Ecto neural progenitor cell (in vitro differentiated cells): ENCODE data around the gene CFAP43.
A peak's percentile ranks its signal among the peaks of the same experiment; 100 is the strongest.
"Not testable (repeated sequence)": the region's sequence is repeated elsewhere in the genome, so short reads cannot be mapped to it uniquely, and the experiment has no call there.

Source experiments
- DNase-seq: peaks from one replicate; pipeline ENCODE4 v3.0.0-alpha.2; 2018; ENCODE audit warnings: low spot score

The CFAP43 gene

GRCh38 chr10:104258209-104258608, 26.0 kb upstream of the CFAP43 start:
- no peak for DNase-seq

DNA sequence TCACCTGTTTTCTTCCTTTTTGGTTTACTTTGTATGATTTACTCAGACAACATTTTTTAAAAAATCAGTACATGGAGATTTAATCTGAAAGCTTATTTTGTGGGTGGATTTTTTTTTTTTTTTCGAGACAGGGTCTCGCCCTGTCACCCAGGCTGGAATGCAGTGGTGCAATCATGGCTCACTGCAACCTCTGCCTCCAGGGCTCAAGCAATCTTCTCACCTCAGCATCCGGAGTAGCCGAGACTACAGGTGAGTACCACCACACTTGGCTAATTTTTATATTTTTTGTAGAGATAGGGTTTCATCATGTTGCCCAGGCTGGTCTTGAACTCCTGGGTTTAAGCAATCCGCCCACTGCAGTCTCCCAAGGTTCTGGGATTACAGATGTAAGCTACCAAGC, 25.1 kb upstream of the CFAP43 start:
- DNase-seq = no peak

GRCh38 chr10:104256335-104256961, 24.3 kb upstream of the CFAP43 start:
- DNase-seq = no peak

DNA sequence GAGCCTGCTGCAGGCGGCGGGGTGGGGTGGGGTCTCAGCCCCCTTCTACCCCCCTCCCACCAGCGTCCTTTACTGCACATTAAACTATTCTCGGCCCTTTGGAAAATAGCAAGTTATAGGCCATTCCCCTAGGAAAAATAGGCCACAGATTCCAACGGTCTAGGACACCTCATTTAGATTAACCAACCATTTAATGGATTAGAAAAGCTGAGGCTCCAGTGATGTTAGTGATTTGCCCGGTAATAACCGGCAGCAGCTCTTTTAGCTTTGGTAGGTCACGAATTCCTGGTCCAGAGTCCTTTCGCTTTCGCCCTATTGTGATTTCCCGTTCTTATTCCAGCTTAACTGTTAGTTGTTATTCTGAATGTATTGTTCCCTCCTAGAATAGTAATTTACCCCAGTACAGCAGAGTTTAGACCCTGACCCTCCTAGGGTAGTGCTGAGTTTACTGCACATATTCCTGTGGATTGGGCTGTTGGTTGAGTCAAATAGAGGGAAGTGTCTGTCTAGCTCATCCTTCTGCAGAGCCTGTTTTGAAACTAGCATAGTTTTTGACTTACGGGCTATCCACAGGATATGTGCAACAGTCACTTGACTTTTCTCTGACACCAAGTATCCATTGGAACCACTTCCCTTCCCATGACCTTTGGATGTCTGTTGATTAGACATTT, 23.3 kb upstream of the CFAP43 start:
- DNase-seq = no peak

DNA sequence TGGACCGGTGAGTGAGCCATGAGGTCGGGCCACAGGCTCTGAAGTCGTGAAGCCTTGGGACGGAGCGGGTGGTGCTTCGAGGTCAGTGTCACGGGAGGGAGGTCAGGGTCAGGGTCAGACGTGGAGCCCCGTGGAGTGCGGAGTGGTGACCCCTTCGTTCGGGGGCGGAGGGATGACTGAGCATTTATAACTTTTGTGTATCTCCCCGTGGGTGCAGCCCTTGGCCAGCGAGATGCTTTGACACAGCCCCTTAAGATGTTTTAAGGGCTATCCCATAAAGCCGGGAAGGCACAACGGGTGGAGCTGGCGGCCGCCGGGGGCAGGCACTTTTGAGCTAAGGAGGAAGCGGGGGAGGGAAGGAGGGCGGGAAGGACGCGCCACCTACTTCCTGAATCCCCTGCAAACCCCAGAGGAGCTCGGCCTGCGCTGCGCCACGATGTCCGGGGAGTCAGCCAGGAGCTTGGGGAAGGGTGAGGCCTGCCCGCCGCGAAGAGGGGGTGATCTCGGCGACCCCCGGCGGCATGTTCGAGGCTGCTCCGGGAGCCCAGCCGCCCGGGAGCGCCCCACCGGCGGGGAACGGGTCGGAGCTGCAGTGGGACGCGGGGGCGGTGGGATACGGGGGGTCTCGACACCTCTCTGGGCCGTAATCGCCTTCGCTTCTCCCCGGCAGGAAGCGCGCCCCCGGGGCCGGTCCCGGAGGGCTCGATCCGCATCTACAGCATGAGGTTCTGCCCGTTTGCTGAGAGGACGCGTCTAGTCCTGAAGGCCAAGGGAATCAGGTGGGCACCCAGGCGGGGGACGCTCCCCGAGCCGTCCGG, 22.5 kb upstream of the CFAP43 start, which contains the start of gene GSTO1:
Gene GSTO1, plus strand, starts transcription at position 400 of the 818 bp plus-strand sequence. Its CDS starts 37 bp downstream, at position 437.
- peak; percentile 67 for DNase-seq

DNA sequence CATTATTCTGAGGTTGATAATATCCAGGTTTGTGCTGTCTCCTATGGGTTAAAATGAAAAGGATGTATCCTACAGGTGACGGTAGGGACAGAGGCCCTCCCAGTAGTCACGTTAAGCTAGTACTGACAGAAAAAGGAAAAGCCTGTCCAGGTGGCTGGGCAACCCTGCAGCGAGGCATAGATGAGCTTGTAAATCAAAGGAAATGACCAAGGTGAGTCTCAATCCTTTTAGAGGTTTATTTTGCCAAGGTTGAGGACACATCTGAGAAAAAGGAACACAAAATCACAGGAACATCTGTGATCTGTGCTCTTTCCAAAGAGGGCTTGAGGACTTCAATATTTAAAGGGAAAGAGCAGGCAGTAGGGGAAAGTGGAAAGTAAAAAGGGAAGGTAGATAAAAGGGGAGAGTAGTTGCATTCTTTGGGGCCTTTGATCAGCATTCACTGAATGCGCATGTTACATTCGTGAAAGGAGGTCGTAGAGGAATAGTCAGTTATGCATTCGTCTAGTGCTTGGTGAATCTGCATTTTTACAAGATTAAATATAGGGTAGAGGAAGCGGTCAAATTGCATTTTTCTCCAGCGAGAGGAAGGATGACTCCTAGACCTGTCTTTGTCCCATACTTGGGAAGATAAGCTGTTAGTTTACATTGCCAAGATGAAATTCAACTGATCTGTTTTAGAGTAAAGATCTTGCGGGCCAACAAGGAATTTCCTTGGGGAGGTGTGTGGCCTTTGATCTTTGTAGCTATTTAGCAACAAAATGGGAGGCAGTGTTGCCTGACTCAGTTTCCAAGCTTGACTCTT, 21.6 kb upstream of the CFAP43 start:
- DNase-seq = no peak

- no peak for DNase-seq
Measured at GRCh38 chr10:104253106-104253505, 20.9 kb upstream of the CFAP43 start.

GRCh38 chr10:104252368-104252767, 20.2 kb upstream of the CFAP43 start:
- DNase-seq = no peak

DNA sequence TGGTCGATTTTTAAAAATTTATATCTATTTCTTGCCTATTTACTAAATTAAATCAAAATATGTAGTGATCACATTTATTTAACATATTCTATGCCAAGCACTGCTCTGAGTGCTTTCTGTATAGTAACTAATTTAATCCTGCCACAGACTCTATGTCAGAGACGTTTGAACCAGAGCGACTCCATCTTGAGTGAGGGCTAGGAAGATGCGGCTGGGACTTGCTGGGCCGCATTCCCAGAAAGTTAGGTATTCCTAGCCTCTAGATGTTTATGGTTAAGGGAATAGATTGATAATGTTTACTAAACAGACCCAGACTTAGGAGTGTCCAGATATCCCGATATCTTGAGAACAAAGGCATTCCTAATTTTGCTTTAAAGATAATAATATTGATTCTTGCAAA, 19.3 kb upstream of the CFAP43 start:
- no peak for DNase-seq

DNA sequence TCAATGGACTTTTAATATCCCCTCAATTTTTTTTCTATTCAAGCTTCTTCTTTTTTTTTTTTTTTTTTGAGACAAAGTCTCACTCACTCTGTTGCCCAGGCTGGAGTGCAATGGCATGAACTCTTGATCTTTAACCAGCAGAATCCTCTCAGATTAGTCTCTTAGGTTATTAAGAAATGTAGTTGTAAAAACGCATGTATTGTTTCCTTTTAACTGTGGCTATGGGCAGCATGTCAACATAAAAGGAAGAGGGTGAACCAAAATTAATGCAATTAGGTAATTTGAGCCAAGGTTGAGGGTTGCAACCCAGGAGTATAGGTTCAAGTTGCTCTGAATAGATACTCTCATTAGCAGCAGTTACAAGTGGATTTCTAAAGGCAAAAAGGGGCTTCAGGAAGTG, 18.2 kb upstream of the CFAP43 start:
- no peak for DNase-seq

GRCh38 chr10:104248931-104249330, 16.8 kb upstream of the CFAP43 start:
- not testable (repeated sequence) for DNase-seq

- DNase-seq = no peak
Measured at GRCh38 chr10:104247513-104248146, 15.5 kb upstream of the CFAP43 start.

DNA sequence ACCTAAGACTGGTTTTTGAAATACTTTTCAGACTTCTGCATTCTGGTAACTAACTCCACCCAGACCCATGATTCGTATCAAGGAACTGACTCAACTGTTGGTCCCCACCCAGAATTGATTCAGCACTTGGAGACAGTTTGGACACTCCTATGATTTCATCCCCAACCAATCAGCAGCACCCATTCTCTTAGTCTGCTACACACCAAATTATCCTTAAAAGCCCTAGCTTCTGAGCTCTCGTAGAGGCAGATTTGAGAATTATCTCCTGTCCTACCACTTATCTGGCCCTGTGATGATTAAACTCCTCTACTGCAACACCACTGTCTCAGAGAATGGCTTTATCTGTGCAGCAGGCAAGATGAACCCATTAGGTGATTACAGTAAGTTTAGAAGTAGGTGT, 14.8 kb upstream of the CFAP43 start:
- no peak for DNase-seq

GRCh38 chr10:104245066-104245632, 13.0 kb upstream of the CFAP43 start:
- no peak for DNase-seq

DNA sequence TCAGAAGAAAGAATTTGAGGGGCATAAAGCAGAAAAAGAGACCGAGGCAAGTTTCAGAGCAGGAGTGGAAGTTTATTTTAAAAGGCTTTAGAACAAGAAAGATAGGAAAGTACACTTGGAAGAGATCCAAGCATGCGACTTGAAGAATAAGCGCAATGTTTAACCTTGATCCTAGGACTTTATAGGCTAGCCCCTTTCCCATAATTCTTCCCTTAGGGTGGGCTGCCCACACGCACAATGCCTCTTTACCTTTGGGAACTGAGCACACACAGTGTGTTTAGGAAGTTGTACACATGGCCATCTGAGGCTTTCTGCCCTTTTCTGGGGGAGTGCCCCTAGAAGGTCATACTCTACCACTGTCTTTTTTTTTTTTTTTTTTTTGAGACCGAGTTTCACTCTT, 11.3 kb upstream of the CFAP43 start:
- no peak for DNase-seq

DNA sequence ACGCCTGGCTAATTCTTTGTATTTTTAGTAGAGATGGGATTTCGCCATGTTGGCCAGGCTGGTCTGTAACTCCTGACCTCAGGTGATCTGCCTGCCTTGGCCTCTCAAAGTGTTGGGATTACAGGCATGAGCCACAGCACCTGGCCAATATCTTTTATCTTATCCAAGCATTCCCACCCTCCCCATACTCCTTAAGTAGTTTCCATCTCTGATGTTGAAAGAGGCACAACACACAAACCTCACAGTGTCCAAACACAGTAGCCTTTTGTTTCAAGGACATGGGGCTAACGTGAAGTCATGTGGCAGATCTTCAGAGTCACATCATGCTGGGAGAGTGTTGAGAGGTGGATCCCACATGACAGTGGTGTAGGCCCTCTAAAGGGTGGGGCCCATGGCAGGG, 10.8 kb upstream of the CFAP43 start:
- DNase-seq = not testable (repeated sequence)

- DNase-seq = no peak
Measured at GRCh38 chr10:104242545-104242944, 10.4 kb upstream of the CFAP43 start.

- DNase-seq = no peak
Measured at GRCh38 chr10:104240078-104240477, 7.9 kb upstream of the CFAP43 start.

DNA sequence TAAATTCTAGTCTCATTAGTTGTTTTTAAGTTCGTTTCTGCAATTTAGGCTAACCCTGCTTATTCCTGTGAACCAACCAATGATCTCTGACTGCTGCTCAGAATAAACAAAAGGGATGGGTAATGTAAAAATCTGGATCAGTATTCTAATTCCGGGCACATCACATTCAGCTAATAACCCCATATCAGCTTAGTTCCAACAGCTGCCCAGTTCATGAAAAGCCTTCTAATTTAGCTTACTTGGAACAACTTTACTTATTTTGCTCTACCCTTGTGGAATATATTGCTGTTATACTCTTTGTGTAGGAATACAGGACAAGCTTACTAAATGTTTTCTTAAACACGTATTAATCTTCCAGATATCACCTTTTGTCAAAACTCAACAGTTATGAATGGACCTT, 3.6 kb upstream of the CFAP43 start:
- DNase-seq = no peak

DNA sequence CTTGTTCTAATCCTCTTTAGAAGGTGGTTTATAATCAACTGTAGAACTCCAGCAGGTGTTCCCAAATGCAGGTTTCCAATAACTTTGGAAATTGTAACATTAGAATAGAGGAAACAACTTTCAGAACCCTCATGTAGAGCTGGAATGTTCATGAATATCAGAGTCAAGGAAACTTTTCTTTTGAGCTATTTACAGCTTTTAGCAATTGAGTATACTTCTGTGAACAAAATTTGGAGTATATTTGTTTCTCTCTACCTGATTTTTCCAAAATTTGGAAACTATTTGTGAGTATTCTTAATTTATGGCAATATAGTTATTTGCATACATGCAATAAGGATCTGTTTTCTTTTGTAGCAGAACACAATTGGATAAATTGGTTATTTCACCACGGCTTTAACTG, 2.8 kb upstream of the CFAP43 start:
- no peak for DNase-seq

DNA sequence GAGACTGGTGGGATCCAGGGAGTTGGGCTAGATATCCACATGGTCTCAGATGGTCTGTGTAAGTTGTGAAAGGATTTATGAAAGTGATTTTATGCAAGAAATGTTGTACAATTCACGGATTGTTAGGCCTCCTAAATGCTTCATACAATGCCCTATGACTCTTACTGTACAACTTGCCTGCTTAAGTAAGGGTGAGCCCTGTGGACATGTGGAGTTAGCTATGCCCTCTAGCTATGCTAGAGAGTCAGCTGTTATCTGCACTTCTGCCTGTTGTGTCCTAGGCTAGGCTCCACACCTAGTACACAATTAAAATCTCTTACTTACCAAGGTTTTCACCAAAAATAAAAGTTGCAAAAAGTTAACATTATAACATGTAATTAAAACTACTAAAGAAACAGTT, 1.7 kb upstream of the CFAP43 start:
- DNase-seq = no peak
